ENCODE results near the gene FBXO9.
"Not testable (repeated sequence)": the region's sequence is repeated elsewhere in the genome, so short reads cannot be mapped to it uniquely, and the experiment has no call there.

Gene FBXO9

GRCh38 chr6:53048431-53049195 lies 16.6 kb upstream of the FBXO9 start:
- no peak for DNase-seq (ENCODE audit: low read depth)

GRCh38 chr6:53049415-53049814 lies 15.8 kb upstream of the FBXO9 start:
- DNase-seq (ENCODE audit: low read depth) = no peak

- DNase-seq (ENCODE audit: low read depth) = not testable (repeated sequence)
Observed at GRCh38 chr6:53052152-53052551, 13.1 kb upstream of the FBXO9 start.

- DNase-seq (ENCODE audit: low read depth) = no peak
Observed at GRCh38 chr6:53054532-53054931, 10.7 kb upstream of the FBXO9 start.

GRCh38 chr6:53055873-53056272 lies 9.3 kb upstream of the FBXO9 start:
- no peak for DNase-seq (ENCODE audit: low read depth)

GRCh38 chr6:53056273-53056672 lies 8.9 kb upstream of the FBXO9 start:
- no peak for DNase-seq (ENCODE audit: low read depth)

GRCh38 chr6:53058388-53059195 lies 6.6 kb upstream of the FBXO9 start:
- no peak for DNase-seq (ENCODE audit: low read depth)

- DNase-seq (ENCODE audit: low read depth) = no peak
Observed at GRCh38 chr6:53059648-53060589, 5.3 kb upstream of the FBXO9 start.

- no peak for DNase-seq (ENCODE audit: low read depth)
Observed at GRCh38 chr6:53062169-53062539, 3.0 kb upstream of the FBXO9 start.

GRCh38 chr6:53064255-53064654 lies 949 bp upstream of the FBXO9 start:
- not testable (repeated sequence) for DNase-seq (ENCODE audit: low read depth)

GRCh38 chr6:53064726-53065265 lies 408 bp upstream of the FBXO9 start:
- peak; percentile 89 for DNase-seq (ENCODE audit: low read depth)

- no peak for DNase-seq (ENCODE audit: low read depth)
Observed at GRCh38 chr6:53066077-53066417, 843 bp downstream of the FBXO9 start.

- DNase-seq (ENCODE audit: low read depth) = no peak
Observed at GRCh38 chr6:53066874-53067706, 1.9 kb downstream of the FBXO9 start.

GRCh38 chr6:53067849-53068361 lies 2.7 kb downstream of the FBXO9 start:
- DNase-seq (ENCODE audit: low read depth) = no peak

GRCh38 chr6:53069427-53069826 lies 4.2 kb downstream of the FBXO9 start:
- DNase-seq (ENCODE audit: low read depth) = no peak

GRCh38 chr6:53070806-53071205 lies 5.6 kb downstream of the FBXO9 start:
- DNase-seq (ENCODE audit: low read depth) = no peak

- no peak for DNase-seq (ENCODE audit: low read depth)
Observed at GRCh38 chr6:53074347-53074746, 9.1 kb downstream of the FBXO9 start.

- DNase-seq (ENCODE audit: low read depth) = no peak
Observed at GRCh38 chr6:53080813-53081212, 15.6 kb downstream of the FBXO9 start.

GRCh38 chr6:53086302-53086701 lies 21.1 kb downstream of the FBXO9 start:
- no peak for DNase-seq (ENCODE audit: low read depth)

GRCh38 chr6:53089948-53090347 lies 24.7 kb downstream of the FBXO9 start:
- no peak for DNase-seq (ENCODE audit: low read depth)

- DNase-seq (ENCODE audit: low read depth) = no peak
Observed at GRCh38 chr6:53090576-53090975, 25.4 kb downstream of the FBXO9 start.
